Endothelial cell of umbilical vein (primary cell): Measurements from ENCODE around the gene CEP44. TPM values are rescaled to one million over a fixed set of nuclear protein-coding genes. Genes with fewer than 3 reads are reported as not detected.
A peak's percentile ranks its signal among the peaks of the same experiment; 100 is the strongest.

Experiments used
- BruUV-seq: library from RNA; stranded (reverse); fragments of 400-500 nt; replicated peaks from 2 replicates; lab custom pipeline; 2021; lab: Mats Ljungman, UMichigan
- CTCF ChIA-PET: fragments of 300-600, 350-600 bp; sonication (Branson Sonifier 250); formaldehyde crosslinking; loops from one replicate; lab custom pipeline; 2021; ENCODE audit warnings: antibody characterized with exemption, inconsistent platforms; lab: Charles Lee
- POLR2A ChIA-PET: fragments of 300-600, 350-600 bp; sonication (Branson Sonifier 250); formaldehyde crosslinking; loops from one replicate; lab custom pipeline; 2021; ENCODE audit warnings: antibody characterized with exemption, inconsistent platforms; lab: Charles Lee
- DNase-seq: peaks from one replicate; pipeline ENCODE4 v3.0.0-alpha.2; 2011; ENCODE audit warnings: low read depth, low spot score
- FAIRE-seq: peaks from 2 replicates; lab custom pipeline; 2011; peaks lifted over from hg19 to GRCh38; lab: Jason Lieb, UNC
- H2AFZ ChIP-seq: 2 replicates; pipeline ENCODE4 v1.6.0; 2012; ENCODE audit warnings: low read depth, low read length, control low read depth, inconsistent platforms
- H3K27ac ChIP-seq: 2 replicates; pipeline ENCODE4 v1.5.1; 2011; ENCODE audit warnings: low read depth, mild to moderate bottlenecking, control low read depth, low read length, moderate library complexity; ENCODE audit not compliant: insufficient read depth
- H3K27me3 ChIP-seq, 2 experiments: 2 replicates each; pipeline versions ENCODE4 v1.6.0 to v1.6.1; 2011; ENCODE audit warnings: low read length in 2 of 2, mixed read lengths in 1 of 2; ENCODE audit not compliant: control insufficient read depth in 2 of 2, insufficient read depth in 2 of 2
- H3K36me3 ChIP-seq, 2 experiments: 2 replicates in 1 of 2; 3 replicates in 1 of 2; pipeline ENCODE4 v1.5.1; 2011; ENCODE audit warnings: low read length in 2 of 2, mild to moderate bottlenecking in 1 of 2, moderate library complexity in 1 of 2; ENCODE audit not compliant: control insufficient read depth in 2 of 2, insufficient read depth in 2 of 2; ENCODE audit errors: extremely low read depth in 1 of 2
- H3K4me1 ChIP-seq: 3 replicates; pipeline ENCODE4 v1.5.1; 2011; ENCODE audit warnings: mild to moderate bottlenecking, low read length; ENCODE audit not compliant: control insufficient read depth, insufficient read depth; ENCODE audit errors: extremely low read depth
- H3K4me2 ChIP-seq: 2 replicates; pipeline ENCODE4 v1.6.1; 2011; ENCODE audit warnings: low read length, control low read depth, mixed read lengths; ENCODE audit not compliant: insufficient read depth
- H3K4me3 ChIP-seq, 3 experiments: fragments of 200-600 bp in 1 of 3; sonication (generic), shearing (Covaris generic) in 1 of 3; replicated peaks in 1 of 3; 2 replicates each; pipeline ENCODE4 v1.5.1; 2011 to 2016; ENCODE audit warnings: control low read depth in 3 of 3, low read length in 3 of 3, mild to moderate bottlenecking in 2 of 3, inconsistent platforms in 1 of 3, low read depth in 1 of 3, moderate library complexity in 1 of 3; ENCODE audit not compliant: insufficient read depth in 1 of 3
- H3K79me2 ChIP-seq: 2 replicates; pipeline ENCODE4 v1.6.0; 2012; ENCODE audit warnings: low read length, inconsistent platforms; ENCODE audit not compliant: control insufficient read depth, insufficient read depth
- H3K9ac ChIP-seq: replicated peaks from 2 replicates; pipeline ENCODE3; 2011; ENCODE audit warnings: low read length, control low read depth; ENCODE audit not compliant: insufficient read depth; ENCODE audit errors: extremely low read depth
- H3K9me1 ChIP-seq: replicated peaks from 3 replicates; pipeline ENCODE4 v1.6.0; 2011; ENCODE audit warnings: mild to moderate bottlenecking, low read length; ENCODE audit not compliant: control insufficient read depth, insufficient read depth; ENCODE audit errors: extremely low read depth
- H3K9me3 ChIP-seq: replicated peaks from 2 replicates; pipeline ENCODE4 v1.5.1; 2012; ENCODE audit warnings: low read length, inconsistent platforms; ENCODE audit not compliant: control insufficient read depth, insufficient read depth
- H4K20me1 ChIP-seq: replicated peaks from 2 replicates; pipeline ENCODE3; 2011; ENCODE audit warnings: mild to moderate bottlenecking, low read length; ENCODE audit not compliant: control insufficient read depth, insufficient read depth; ENCODE audit errors: extremely low read depth
- FOS ChIP-seq: IDR thresholded peaks from 2 replicates; pipeline ENCODE4 v1.6.1; 2011; ENCODE audit warnings: mild to moderate bottlenecking, low read length, moderate library complexity, borderline replicate concordance; ENCODE audit not compliant: insufficient read depth
- MYC ChIP-seq: IDR thresholded peaks from one replicate; pipeline ENCODE4 v1.6.1; 2011; ENCODE audit warnings: mild to moderate bottlenecking, low read depth, low read length
- POLR2A ChIP-seq: IDR thresholded peaks from 2 replicates; pipeline ENCODE4 v1.6.1; 2012; ENCODE audit warnings: low read depth, mild to moderate bottlenecking, control low read depth, low read length
- dilution Hi-C: fragments of 300-500 bp; cut with MboI; formaldehyde crosslinking; loops from one replicate; pipeline ENCODE4 v1.15.0; 2019; ENCODE audit warnings: low sequenced_read_pairs; ENCODE audit not compliant: extremely low pct_ligation_motif_present
- intact Hi-C: fragments of 100-400 bp; cut with micrococcal nuclease; formaldehyde crosslinking; loops from one replicate; pipeline ENCODE4 v1.10.0; 2022
- polyA plus RNA-seq, 4 experiments: library from polyadenylated mRNA; depleted of rRNA in 3 of 4; stranded (reverse) in 3 of 4; unstranded in 1 of 4; fragments of >200 nt; gene quantifications; 2 replicates each; pipeline versions ENCODE4 v1.2.1 to v1.2.3, GENCODE V29; 2011 to 2012; ENCODE audit warnings: missing spikeins in 1 of 4
- total RNA-seq: library from RNA; stranded (reverse); gene quantifications from 2 replicates; pipeline ENCODE4 v1.2.3, GENCODE V29; 2021
- TF ChIP-seq, protein P1 (sequence below), 2 donors: IDR thresholded peaks; 1 replicate in 1 of 2; 2 replicates in 1 of 2; pipeline ENCODE4 v1.5.1; 2011; ENCODE audit warnings: low read length in 2 of 2, mild to moderate bottlenecking in 2 of 2, moderate library complexity in 2 of 2, control low read depth in 1 of 2, inconsistent platforms in 1 of 2, low read depth in 1 of 2; ENCODE audit not compliant: insufficient read depth in 1 of 2; ENCODE audit errors: extremely low read depth in 1 of 2

CEP44 gene
- total and polyA plus RNA-seq, 2 donors (not counting 3 experiments of a cell fraction or from before 2014, with no cell fraction given) = 2.0 to 13.0 TPM

- H3K9me1 ChIP-seq = no peaks in the 10 kb centered on the region
- H3K9me3 ChIP-seq = no peaks in the 10 kb centered on the region
- H3K4me3 ChIP-seq = no peak overlapping the region
- peak; percentile 18 for DNase-seq
- no peak for TF ChIP-seq MYC
- TF ChIP-seq, protein P1, sequence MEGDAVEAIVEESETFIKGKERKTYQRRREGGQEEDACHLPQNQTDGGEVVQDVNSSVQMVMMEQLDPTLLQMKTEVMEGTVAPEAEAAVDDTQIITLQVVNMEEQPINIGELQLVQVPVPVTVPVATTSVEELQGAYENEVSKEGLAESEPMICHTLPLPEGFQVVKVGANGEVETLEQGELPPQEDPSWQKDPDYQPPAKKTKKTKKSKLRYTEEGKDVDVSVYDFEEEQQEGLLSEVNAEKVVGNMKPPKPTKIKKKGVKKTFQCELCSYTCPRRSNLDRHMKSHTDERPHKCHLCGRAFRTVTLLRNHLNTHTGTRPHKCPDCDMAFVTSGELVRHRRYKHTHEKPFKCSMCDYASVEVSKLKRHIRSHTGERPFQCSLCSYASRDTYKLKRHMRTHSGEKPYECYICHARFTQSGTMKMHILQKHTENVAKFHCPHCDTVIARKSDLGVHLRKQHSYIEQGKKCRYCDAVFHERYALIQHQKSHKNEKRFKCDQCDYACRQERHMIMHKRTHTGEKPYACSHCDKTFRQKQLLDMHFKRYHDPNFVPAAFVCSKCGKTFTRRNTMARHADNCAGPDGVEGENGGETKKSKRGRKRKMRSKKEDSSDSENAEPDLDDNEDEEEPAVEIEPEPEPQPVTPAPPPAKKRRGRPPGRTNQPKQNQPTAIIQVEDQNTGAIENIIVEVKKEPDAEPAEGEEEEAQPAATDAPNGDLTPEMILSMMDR (IDR thresholded peaks at IDR 0.05; ENCODE audit: extremely low read depth in 1 of 2, insufficient read depth in 1 of 2, low read depth in 1 of 2, low read length in 2 of 2) = peak; percentile 11 to 18
- H3K27ac ChIP-seq = no peak overlapping the region
- intact Hi-C loops = loop anchor here (1.0 to 10.0 kb wide), 5 partner anchors 267 to 1976 kb away; no protein-coding TSS in a partner anchor
- peak; percentile 31 for FAIRE-seq
- H3K27me3 ChIP-seq = no peaks in the 10 kb centered on the region
- no peaks in the 10 kb centered on the region for H3K36me3 ChIP-seq
- no peak overlapping the region for H2AFZ ChIP-seq
- BruUV-seq = no TSS peak
- H3K79me2 ChIP-seq = no peaks in the 10 kb centered on the region
- no peak overlapping the region for H3K4me2 ChIP-seq
- no peak overlapping the region for H3K9ac ChIP-seq
- CTCF ChIA-PET = no interaction called here
- H3K4me1 ChIP-seq = no peaks in the 10 kb centered on the region
- POLR2A ChIA-PET = no interaction called here
- dilution Hi-C loops = no loop called here
- H4K20me1 ChIP-seq = no peaks in the 10 kb centered on the region
These were observed 81.4 kb downstream of the CEP44 start for GRCh38 chr4:174365018-174365587.

DNA sequence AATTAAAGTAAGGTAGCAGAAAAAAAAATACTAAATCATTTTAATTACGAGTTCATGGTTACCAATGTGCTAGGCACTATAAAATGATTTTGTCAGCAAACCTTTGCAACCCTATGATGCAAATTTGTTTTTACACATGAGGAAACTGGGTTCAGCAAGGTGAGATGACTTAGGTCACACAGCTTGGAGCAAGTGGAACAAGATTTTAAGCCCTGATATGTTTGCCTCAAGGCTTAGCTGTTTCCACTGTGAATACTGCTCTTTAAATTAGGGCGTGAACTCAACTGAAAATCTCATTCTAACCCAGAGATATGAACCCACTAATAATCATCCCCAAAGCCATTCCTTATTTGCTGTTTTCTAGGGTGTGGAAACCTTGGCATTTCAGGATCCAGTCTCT is 86.3 kb downstream of the CEP44 start:
- intact Hi-C loops = loop anchor here (10.0 kb wide), 1 partner anchor 1755 kb away; no protein-coding TSS in a partner anchor
- H3K27ac ChIP-seq = no peak overlapping the region
- dilution Hi-C loops = no loop called here
- POLR2A ChIA-PET = no interaction called here
- no peak for FAIRE-seq
- H3K4me2 ChIP-seq = no peak overlapping the region
- no peak overlapping the region for H2AFZ ChIP-seq
- no peak for DNase-seq
- H3K36me3 ChIP-seq = no peaks in the 10 kb centered on the region
- H3K9me1 ChIP-seq = no peaks in the 10 kb centered on the region
- no peak overlapping the region for H3K9ac ChIP-seq
- no peaks in the 10 kb centered on the region for H4K20me1 ChIP-seq
- CTCF ChIA-PET = no interaction called here
- no TSS peak for BruUV-seq
- no peaks in the 10 kb centered on the region for H3K79me2 ChIP-seq
- TF ChIP-seq POLR2A (no peak), FOS (no peak)
- H3K9me3 ChIP-seq = no peaks in the 10 kb centered on the region
- H3K4me1 ChIP-seq = no peaks in the 10 kb centered on the region
- no peaks in the 10 kb centered on the region for H3K27me3 ChIP-seq
- no peak overlapping the region for H3K4me3 ChIP-seq
